Tibial nerve (tissue), 4 donors: ENCODE measurements around the gene ADAMTS18.

Experiments used
- EP300 ChIP-seq, 2 donors: sonication (generic); formaldehyde crosslinking; IDR thresholded peaks; one replicate each; pipeline ENCODE4 v1.6.1; 2017; ENCODE audit warnings: antibody characterized with exemption in 2 of 2, mild to moderate bottlenecking in 1 of 2
- TF ChIP-seq, protein P1 (sequence below), 5 experiments: fragments of 200-600 bp in 3 of 5; fragments of 450-650 bp in 2 of 5; sonication (generic) in 3 of 5; IDR thresholded peaks; one replicate each; pipeline ENCODE4 v1.5.1; 2016 to 2019; ENCODE audit warnings: antibody characterized with exemption in 5 of 5, mild to moderate bottlenecking in 3 of 5, moderate library complexity in 2 of 5

DNA sequence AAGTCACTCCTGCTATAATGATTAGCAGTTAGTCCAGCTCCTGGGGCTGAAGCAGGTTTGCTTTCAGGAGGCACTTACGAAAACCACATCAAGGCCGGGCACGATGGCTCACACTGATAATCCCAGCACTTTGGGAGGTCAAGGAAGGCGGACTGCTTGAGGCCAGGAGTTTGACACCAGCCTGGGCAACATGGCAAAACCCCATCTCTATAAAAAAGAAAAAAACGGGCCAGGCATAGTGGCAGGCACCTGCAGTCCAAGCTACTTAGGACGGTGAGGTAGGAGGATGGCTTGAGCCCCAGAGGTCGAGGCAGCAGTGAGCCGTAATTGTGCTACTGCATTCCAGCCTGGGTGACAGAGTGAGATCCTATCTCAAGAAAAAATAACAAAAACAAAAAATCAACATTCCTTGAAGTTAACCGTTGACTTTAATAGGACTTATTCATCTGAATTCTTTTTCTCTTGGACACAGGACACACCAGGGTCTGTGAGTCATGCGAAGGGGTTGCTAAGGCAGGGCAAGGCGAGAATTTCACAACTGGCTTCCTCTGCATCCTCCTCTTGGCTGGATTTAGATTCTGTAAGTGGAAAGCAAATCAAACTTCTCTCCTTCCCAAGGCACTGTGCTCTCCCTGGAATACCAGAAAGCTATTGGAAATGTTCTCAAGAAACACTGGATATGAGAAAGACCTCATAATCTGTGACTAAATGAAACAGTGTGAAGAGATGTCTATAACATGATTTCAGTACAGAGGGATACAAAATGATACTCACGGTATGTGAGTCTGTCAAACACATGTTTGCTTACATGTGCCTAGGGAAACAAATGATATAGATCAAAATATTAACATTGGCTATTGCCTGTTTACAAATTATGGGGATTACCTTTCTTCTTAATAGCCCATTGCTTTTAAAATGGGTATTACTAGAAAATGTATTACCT is 136.1 kb downstream of the ADAMTS18 start:
- TF ChIP-seq EP300 (IDR thresholded peaks at IDR 0.05) = no peak
- TF ChIP-seq, protein P1, sequence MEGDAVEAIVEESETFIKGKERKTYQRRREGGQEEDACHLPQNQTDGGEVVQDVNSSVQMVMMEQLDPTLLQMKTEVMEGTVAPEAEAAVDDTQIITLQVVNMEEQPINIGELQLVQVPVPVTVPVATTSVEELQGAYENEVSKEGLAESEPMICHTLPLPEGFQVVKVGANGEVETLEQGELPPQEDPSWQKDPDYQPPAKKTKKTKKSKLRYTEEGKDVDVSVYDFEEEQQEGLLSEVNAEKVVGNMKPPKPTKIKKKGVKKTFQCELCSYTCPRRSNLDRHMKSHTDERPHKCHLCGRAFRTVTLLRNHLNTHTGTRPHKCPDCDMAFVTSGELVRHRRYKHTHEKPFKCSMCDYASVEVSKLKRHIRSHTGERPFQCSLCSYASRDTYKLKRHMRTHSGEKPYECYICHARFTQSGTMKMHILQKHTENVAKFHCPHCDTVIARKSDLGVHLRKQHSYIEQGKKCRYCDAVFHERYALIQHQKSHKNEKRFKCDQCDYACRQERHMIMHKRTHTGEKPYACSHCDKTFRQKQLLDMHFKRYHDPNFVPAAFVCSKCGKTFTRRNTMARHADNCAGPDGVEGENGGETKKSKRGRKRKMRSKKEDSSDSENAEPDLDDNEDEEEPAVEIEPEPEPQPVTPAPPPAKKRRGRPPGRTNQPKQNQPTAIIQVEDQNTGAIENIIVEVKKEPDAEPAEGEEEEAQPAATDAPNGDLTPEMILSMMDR (IDR thresholded peaks at IDR 0.05) = no peak
